ENCODE results near the gene NCOA7.

DNA sequence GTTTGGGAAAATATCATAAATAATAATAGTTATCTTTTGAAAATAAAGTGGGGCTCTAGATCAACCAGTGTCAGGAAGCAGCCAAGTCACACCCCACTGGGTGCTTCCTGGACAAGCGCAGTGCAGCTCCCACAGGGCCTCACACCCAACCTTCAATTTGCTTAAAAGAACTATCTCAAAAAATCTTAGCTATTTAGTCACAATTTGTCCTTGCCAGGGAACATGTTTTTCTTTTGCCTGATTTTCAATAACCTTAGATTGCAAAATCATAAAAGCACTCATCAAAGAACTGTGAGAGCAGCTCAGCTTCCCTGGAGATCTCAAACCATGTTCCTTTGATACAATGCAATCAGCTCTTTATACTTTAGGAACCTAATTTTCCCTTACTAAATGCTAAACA is 1.6 kb upstream of the NCOA7 start:
- no peak for TF ChIP-seq POLR2A (IDR thresholded peaks at IDR 0.05)
- TF ChIP-seq, protein P1, sequence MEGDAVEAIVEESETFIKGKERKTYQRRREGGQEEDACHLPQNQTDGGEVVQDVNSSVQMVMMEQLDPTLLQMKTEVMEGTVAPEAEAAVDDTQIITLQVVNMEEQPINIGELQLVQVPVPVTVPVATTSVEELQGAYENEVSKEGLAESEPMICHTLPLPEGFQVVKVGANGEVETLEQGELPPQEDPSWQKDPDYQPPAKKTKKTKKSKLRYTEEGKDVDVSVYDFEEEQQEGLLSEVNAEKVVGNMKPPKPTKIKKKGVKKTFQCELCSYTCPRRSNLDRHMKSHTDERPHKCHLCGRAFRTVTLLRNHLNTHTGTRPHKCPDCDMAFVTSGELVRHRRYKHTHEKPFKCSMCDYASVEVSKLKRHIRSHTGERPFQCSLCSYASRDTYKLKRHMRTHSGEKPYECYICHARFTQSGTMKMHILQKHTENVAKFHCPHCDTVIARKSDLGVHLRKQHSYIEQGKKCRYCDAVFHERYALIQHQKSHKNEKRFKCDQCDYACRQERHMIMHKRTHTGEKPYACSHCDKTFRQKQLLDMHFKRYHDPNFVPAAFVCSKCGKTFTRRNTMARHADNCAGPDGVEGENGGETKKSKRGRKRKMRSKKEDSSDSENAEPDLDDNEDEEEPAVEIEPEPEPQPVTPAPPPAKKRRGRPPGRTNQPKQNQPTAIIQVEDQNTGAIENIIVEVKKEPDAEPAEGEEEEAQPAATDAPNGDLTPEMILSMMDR (IDR thresholded peaks at IDR 0.05) = no peak

Data from stomach (tissue), 4 donors.